ENCODE measurements around the gene B3GNT3.

GRCh38 chr19:17846146-17846545 lies 51.2 kb downstream of the B3GNT3 start:
- no peak for TF ChIP-seq EZH2phosphoT487 (IDR thresholded peaks at IDR 0.05)
- no peak for TF ChIP-seq CTCF (IDR thresholded peaks at IDR 0.05)
- no peak for TF ChIP-seq EZH2 (IDR thresholded peaks at IDR 0.05)

All from neural progenitor cell (in vitro differentiated cells).